ENCODE measurements around the gene GABBR2.

DNA sequence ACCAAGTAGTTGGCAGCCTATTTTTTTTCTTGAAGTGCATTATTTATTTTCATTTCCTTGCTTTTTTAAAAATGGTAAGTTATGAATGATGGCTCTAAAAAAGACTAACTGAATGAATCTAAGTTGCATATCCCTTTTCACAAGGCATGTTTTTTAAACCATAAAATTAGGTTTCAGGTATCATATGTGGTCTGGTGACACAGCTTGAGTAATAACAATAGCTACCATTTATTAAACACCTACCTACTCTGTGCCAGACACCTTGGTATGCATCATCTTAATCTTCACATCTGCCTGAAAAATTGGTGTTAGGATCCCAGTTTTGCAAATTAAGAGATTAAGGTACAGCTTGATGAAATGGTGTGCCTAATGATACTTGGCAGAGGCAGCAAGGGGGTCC is 4.3 kb upstream of the GABBR2 start:
- TF ChIP-seq, protein P1, sequence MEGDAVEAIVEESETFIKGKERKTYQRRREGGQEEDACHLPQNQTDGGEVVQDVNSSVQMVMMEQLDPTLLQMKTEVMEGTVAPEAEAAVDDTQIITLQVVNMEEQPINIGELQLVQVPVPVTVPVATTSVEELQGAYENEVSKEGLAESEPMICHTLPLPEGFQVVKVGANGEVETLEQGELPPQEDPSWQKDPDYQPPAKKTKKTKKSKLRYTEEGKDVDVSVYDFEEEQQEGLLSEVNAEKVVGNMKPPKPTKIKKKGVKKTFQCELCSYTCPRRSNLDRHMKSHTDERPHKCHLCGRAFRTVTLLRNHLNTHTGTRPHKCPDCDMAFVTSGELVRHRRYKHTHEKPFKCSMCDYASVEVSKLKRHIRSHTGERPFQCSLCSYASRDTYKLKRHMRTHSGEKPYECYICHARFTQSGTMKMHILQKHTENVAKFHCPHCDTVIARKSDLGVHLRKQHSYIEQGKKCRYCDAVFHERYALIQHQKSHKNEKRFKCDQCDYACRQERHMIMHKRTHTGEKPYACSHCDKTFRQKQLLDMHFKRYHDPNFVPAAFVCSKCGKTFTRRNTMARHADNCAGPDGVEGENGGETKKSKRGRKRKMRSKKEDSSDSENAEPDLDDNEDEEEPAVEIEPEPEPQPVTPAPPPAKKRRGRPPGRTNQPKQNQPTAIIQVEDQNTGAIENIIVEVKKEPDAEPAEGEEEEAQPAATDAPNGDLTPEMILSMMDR (IDR thresholded peaks at IDR 0.05): no peak
- TF ChIP-seq POLR2A (IDR thresholded peaks at IDR 0.05): no peak
